Chondrocyte (in vitro differentiated cells): ENCODE results near the gene NDUFA8. TPM values are rescaled to one million over a fixed set of nuclear protein-coding genes. Genes with fewer than 3 reads are reported as not detected.

Experiments used
- DNase-seq: peaks from one replicate; pipeline ENCODE4 v3.0.0; 2021; ENCODE audit warnings: mixed read lengths, low spot score
- H3K27ac Mint-ChIP-seq: one replicate; pipeline ENCODE4 v1.8.0; 2021; ENCODE audit warnings: mild to moderate bottlenecking, moderate library complexity, mixed read lengths; ENCODE audit not compliant: unreplicated experiment
- H3K27me3 Mint-ChIP-seq: 2 replicates; pipeline ENCODE4 v1.8.0; 2021; ENCODE audit warnings: low read depth, mixed read lengths
- H3K36me3 Mint-ChIP-seq: 2 replicates; pipeline ENCODE4 v1.8.0; 2021; ENCODE audit warnings: low read depth, mixed read lengths
- H3K4me1 Mint-ChIP-seq: 2 replicates; pipeline ENCODE4 v1.8.0; 2021; ENCODE audit warnings: low read depth, mild to moderate bottlenecking, mixed read lengths
- H3K4me3 Mint-ChIP-seq: one replicate; pipeline ENCODE4 v1.8.0; 2021; ENCODE audit warnings: mild to moderate bottlenecking, moderate library complexity, mixed read lengths; ENCODE audit not compliant: unreplicated experiment
- H3K9me3 Mint-ChIP-seq: 2 replicates; pipeline ENCODE4 v1.8.0; 2021; ENCODE audit warnings: low read depth, mixed read lengths
- CTCF ChIP-seq: fragments of 200-600 bp; sonication (generic); IDR thresholded peaks from 2 replicates; pipeline ENCODE4 v1.5.0; 2021; ENCODE audit warnings: antibody characterized with exemption, mild to moderate bottlenecking, moderate library complexity
- total RNA-seq: library from RNA; stranded (reverse); gene quantifications from 3 replicates; pipeline ENCODE4 v1.2.1, GENCODE V29; 2021

The NDUFA8 gene
- total RNA-seq, 1 donor from 2014 or later: 47.9 TPM

- H3K27me3 Mint-ChIP-seq: peaks cover 70% of the 10 kb centered on the region
- no peaks in the 10 kb centered on the region for H3K9me3 Mint-ChIP-seq
- peaks cover 7% of the 10 kb centered on the region for H3K4me1 Mint-ChIP-seq
- H3K36me3 Mint-ChIP-seq: no peaks in the 10 kb centered on the region
- DNase-seq: peak; percentile 6
- no peak overlapping the region for H3K4me3 Mint-ChIP-seq
- no peak overlapping the region for H3K27ac Mint-ChIP-seq
- TF ChIP-seq CTCF: no peak
Observed at GRCh38 chr9:122179054-122179689, 19.6 kb upstream of the NDUFA8 start.

GRCh38 chr9:122176916-122177315 is 17.3 kb upstream of the NDUFA8 start:
- H3K4me3 Mint-ChIP-seq: no peak overlapping the region
- H3K27ac Mint-ChIP-seq: no peak overlapping the region
- H3K9me3 Mint-ChIP-seq: no peaks in the 10 kb centered on the region
- H3K27me3 Mint-ChIP-seq: peaks cover 62% of the 10 kb centered on the region
- H3K36me3 Mint-ChIP-seq: no peaks in the 10 kb centered on the region
- peak; percentile 69 for DNase-seq
- no peak for TF ChIP-seq CTCF
- H3K4me1 Mint-ChIP-seq: peaks cover 7% of the 10 kb centered on the region

DNA sequence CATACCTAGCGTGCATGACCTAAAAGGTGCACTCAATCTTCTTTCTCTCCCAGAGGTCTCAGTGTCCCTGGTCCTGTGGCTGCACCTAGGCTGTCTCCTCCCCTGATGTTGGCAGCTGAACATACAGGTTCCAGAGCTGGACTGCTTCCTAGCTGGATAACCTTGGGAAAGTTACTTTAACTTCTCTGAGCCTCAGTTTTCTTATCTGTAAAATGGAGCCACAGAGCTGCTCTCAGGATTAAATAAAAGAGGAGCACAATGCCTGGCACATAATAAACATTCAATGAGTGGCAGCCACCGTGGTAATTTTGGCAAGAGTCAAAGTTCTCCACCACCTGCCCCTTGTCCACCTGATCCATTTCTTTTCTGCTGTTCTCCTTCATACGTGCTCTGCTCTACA is 14.1 kb upstream of the NDUFA8 start:
- peaks cover 62% of the 10 kb centered on the region for H3K27me3 Mint-ChIP-seq
- H3K27ac Mint-ChIP-seq: no peak overlapping the region
- no peak overlapping the region for H3K4me3 Mint-ChIP-seq
- no peak for TF ChIP-seq CTCF
- H3K36me3 Mint-ChIP-seq: no peaks in the 10 kb centered on the region
- peak; percentile 17 for DNase-seq
- H3K4me1 Mint-ChIP-seq: no peaks in the 10 kb centered on the region
- no peaks in the 10 kb centered on the region for H3K9me3 Mint-ChIP-seq

GRCh38 chr9:122172131-122172530 is 12.6 kb upstream of the NDUFA8 start:
- H3K36me3 Mint-ChIP-seq: peaks cover 2% of the 10 kb centered on the region
- H3K4me3 Mint-ChIP-seq: no peak overlapping the region
- peaks cover 55% of the 10 kb centered on the region for H3K27me3 Mint-ChIP-seq

GRCh38 chr9:122168356-122168755 is 8.8 kb upstream of the NDUFA8 start:
- no peak for TF ChIP-seq CTCF
- Mint-ChIP-seq H3K27ac (no peak overlapping the region), H3K9me3 (peaks cover 6% of the 10 kb centered on the region), H3K4me3 (no peak overlapping the region), H3K36me3 (peaks cover 2% of the 10 kb centered on the region), H3K4me1 (no peaks in the 10 kb centered on the region), H3K27me3 (peaks cover 62% of the 10 kb centered on the region)
- no peak for DNase-seq

More at GRCh38 chr9:122172131-122172530, 12.6 kb upstream of the NDUFA8 start:
- TF ChIP-seq CTCF: no peak
- Mint-ChIP-seq H3K9me3 (peaks cover 6% of the 10 kb centered on the region), H3K4me1 (no peaks in the 10 kb centered on the region), H3K27ac (no peak overlapping the region)
- peak; percentile 5 for DNase-seq
